MM.1S (cell line): ENCODE measurements around the gene KBTBD7.

Source experiments
- DNase-seq: peaks from one replicate; pipeline ENCODE4 v3.0.0-alpha.2; 2015
- H2AFZ ChIP-seq: fragments of 300-600 bp; sonication (generic); 2 replicates; pipeline ENCODE4 v1.6.0; 2016; ENCODE audit warnings: antibody characterized with exemption, low read length
- H3F3A ChIP-seq: fragments of 300-600 bp; sonication (generic); 2 replicates; pipeline ENCODE4 v1.6.1; 2016; ENCODE audit warnings: mild to moderate bottlenecking, antibody characterized with exemption, low read length, moderate library complexity, mixed read lengths; ENCODE audit not compliant: insufficient read depth
- H3K27ac ChIP-seq: fragments of 300-600 bp; sonication (generic); 2 replicates; pipeline ENCODE4 v1.5.1; 2016; ENCODE audit warnings: mild to moderate bottlenecking, low read length
- H3K27me3 ChIP-seq: fragments of 300-600 bp; sonication (generic); replicated peaks from 2 replicates; pipeline ENCODE4 v1.6.0; 2016; ENCODE audit warnings: low read length; ENCODE audit not compliant: insufficient read depth
- H3K36me3 ChIP-seq: fragments of 300-600 bp; sonication (generic); replicated peaks from 2 replicates; pipeline ENCODE4 v1.6.1; 2016; ENCODE audit warnings: mild to moderate bottlenecking, low read length, mixed read lengths; ENCODE audit not compliant: insufficient read depth
- H3K4me1 ChIP-seq: fragments of 300-600 bp; sonication (generic); 2 replicates; pipeline ENCODE4 v1.6.1; 2016; ENCODE audit warnings: low read length, mixed read lengths
- H3K4me2 ChIP-seq: fragments of 300-600 bp; sonication (generic); 2 replicates; pipeline ENCODE4 v1.6.0; 2016; ENCODE audit warnings: low read depth, low read length
- H3K4me3 ChIP-seq: fragments of 300-600 bp; sonication (generic); 2 replicates; pipeline ENCODE4 v1.5.1; 2016; ENCODE audit warnings: low read length, mixed read lengths
- H3K79me2 ChIP-seq: fragments of 300-600 bp; sonication (generic); 2 replicates; pipeline ENCODE4 v1.6.1; 2016; ENCODE audit warnings: mixed run types, low read length, mixed read lengths
- H3K9ac ChIP-seq: fragments of 300-600 bp; sonication (generic); 2 replicates; pipeline ENCODE4 v1.6.1; 2016; ENCODE audit warnings: low read length, mixed read lengths
- H3K9me2 ChIP-seq: fragments of 300-600 bp; sonication (generic); replicated peaks from 2 replicates; pipeline ENCODE4 v1.6.1; 2016; ENCODE audit warnings: mild to moderate bottlenecking, low read length, mixed read lengths; ENCODE audit not compliant: insufficient read depth
- H3K9me3 ChIP-seq: fragments of 300-600 bp; sonication (generic); replicated peaks from 2 replicates; pipeline ENCODE4 v1.6.1; 2016; ENCODE audit warnings: mild to moderate bottlenecking, low read length, mixed read lengths; ENCODE audit not compliant: insufficient read depth
- H4K20me1 ChIP-seq: fragments of 300-600 bp; sonication (generic); 2 replicates; pipeline ENCODE4 v1.6.1; 2016; ENCODE audit warnings: mild to moderate bottlenecking, low read length, moderate library complexity, mixed read lengths; ENCODE audit not compliant: insufficient read depth
- CTCF ChIP-seq: fragments of 300-600 bp; sonication (generic); IDR thresholded peaks from 2 replicates; pipeline ENCODE4 v1.5.1; 2016; ENCODE audit warnings: antibody characterized with exemption, low read length, mixed read lengths
- EZH2 ChIP-seq: fragments of 300-600 bp; sonication (generic); optimal IDR thresholded peaks from 2 replicates; pipeline ENCODE3; 2017; ENCODE audit warnings: low read depth, mild to moderate bottlenecking, antibody characterized with exemption, low read length, mixed read lengths
- EZH2phosphoT487 ChIP-seq: fragments of 300-600 bp; sonication (generic); IDR thresholded peaks from 2 replicates; pipeline ENCODE4 v1.6.1; 2018; ENCODE audit warnings: antibody characterized with exemption, low read length

The KBTBD7 gene

DNA sequence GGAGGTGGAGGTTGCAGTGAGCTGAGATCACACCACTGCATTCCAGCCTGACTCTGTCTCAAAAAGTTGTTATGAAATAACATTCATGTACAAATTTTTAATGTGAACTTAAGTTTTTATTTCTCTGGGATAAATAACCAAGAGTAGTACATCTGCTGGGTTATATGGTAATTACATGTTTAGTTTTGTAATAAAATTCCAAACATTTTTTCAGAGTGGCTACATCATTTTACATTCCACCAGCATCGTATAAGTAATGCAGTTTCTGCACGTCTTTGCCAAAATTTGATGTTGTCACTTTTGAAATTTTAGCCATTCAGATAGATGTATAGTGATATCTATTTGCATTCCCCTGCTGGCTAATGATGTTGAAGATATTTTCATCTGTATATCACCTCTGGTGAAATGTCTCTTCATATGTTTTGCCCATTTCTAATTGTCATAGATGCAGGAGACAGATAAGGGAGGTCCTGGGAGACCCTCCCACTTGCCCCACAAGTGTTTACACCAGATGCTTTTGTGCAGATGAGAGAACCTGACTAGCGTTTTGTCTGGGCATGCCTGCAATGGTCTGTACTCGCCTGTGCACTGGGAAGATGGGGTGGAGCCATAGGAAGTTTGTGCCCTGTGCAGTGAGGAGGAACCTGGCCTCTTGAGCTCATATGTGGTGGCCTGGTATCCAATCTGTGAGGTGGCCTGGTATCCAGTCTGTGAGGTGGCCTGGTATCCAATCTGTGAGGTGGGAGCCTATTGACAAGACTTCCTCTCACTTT is 49.0 kb downstream of the KBTBD7 start:
- H3K9me2 ChIP-seq = no peaks in the 10 kb centered on the region
- DNase-seq = no peak
- H3K79me2 ChIP-seq = no peaks in the 10 kb centered on the region
- H3K27ac ChIP-seq = no peak overlapping the region
- H3K9ac ChIP-seq = no peak overlapping the region
- no peak overlapping the region for H3K4me3 ChIP-seq
- H4K20me1 ChIP-seq = no peaks in the 10 kb centered on the region
- H3K4me1 ChIP-seq = no peaks in the 10 kb centered on the region
- H3F3A ChIP-seq = no peaks in the 10 kb centered on the region
- no peaks in the 10 kb centered on the region for H3K9me3 ChIP-seq
- no peak overlapping the region for H3K4me2 ChIP-seq
- H3K36me3 ChIP-seq = no peaks in the 10 kb centered on the region
- TF ChIP-seq EZH2phosphoT487 = no peak
- TF ChIP-seq CTCF = no peak
- TF ChIP-seq EZH2 = no peak
- no peak overlapping the region for H2AFZ ChIP-seq
- no peaks in the 10 kb centered on the region for H3K27me3 ChIP-seq

GRCh38 chr13:41144576-41144975 is 49.8 kb downstream of the KBTBD7 start:
- no peaks in the 10 kb centered on the region for H3K4me1 ChIP-seq
- no peak overlapping the region for H3K27ac ChIP-seq
- no peaks in the 10 kb centered on the region for H3K9me2 ChIP-seq
- no peak for TF ChIP-seq CTCF
- TF ChIP-seq EZH2phosphoT487 = no peak
- TF ChIP-seq EZH2 = no peak
- H3F3A ChIP-seq = no peaks in the 10 kb centered on the region
- no peaks in the 10 kb centered on the region for H3K9me3 ChIP-seq
- no peaks in the 10 kb centered on the region for H4K20me1 ChIP-seq
- no peaks in the 10 kb centered on the region for H3K36me3 ChIP-seq
- H3K4me3 ChIP-seq = no peak overlapping the region
- H3K79me2 ChIP-seq = no peaks in the 10 kb centered on the region
- no peak overlapping the region for H2AFZ ChIP-seq
- DNase-seq = no peak
- H3K4me2 ChIP-seq = no peak overlapping the region
- H3K9ac ChIP-seq = no peak overlapping the region
- no peaks in the 10 kb centered on the region for H3K27me3 ChIP-seq
